Measurements from ENCODE around the gene TIMELESS.
A peak's percentile ranks its signal among the peaks of the same experiment; 100 is the strongest.
"Not testable (repeated sequence)": the region's sequence is repeated elsewhere in the genome, so short reads cannot be mapped to it uniquely, and the experiment has no call there.

Gene TIMELESS

GRCh38 chr12:56448860-56449621 is at the start of gene TIMELESS:
TSS of gene TIMELESS (minus strand) at chr12:56449426. CDS start at chr12:56434170, 15,256 bp downstream.
- DNase-seq = peak; percentile 79

DNA sequence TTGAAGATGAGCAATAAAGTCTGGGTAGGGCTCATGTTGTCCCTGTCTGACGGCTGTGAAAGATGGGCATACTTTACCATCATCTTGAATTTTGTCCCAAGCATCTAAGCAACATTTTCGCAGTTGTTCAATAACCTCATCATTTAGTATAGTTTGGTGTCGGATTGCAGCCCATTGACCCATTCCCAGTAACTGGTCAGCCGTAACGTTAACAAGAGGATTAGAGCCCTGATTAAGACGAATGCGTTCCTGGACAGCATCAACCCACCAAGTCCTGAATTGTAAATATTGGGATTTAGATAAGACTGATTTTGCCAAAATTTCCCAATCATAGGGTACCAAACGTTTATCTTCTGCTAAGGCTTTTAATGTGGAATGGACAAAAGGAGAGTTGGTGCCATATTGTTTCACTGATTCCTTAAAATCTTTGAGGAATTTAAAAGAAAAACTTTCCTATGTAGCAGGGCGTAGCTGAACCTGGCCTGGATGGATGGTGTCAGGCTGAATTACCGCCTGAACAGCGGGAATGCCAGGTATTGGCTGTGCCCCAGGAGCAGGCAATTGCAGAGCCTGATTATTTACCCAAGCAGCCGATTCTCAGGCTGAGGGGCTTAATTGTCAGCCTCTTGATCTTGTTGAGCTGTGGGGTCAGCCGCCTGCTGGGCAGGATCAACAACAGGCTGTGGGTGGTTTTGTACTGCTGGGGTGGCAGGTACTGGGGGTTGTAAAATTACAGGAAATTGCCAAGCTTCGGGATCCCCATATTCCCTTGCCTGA is 49.1 kb upstream of the TIMELESS start:
- DNase-seq = not testable (repeated sequence)

GRCh38 chr12:56496704-56497103 is 47.5 kb upstream of the TIMELESS start:
- DNase-seq = not testable (repeated sequence)

GRCh38 chr12:56494481-56494880 is 45.3 kb upstream of the TIMELESS start:
- DNase-seq = not testable (repeated sequence)

GRCh38 chr12:56494106-56494415 is 44.8 kb upstream of the TIMELESS start:
- DNase-seq = not testable (repeated sequence)

DNA sequence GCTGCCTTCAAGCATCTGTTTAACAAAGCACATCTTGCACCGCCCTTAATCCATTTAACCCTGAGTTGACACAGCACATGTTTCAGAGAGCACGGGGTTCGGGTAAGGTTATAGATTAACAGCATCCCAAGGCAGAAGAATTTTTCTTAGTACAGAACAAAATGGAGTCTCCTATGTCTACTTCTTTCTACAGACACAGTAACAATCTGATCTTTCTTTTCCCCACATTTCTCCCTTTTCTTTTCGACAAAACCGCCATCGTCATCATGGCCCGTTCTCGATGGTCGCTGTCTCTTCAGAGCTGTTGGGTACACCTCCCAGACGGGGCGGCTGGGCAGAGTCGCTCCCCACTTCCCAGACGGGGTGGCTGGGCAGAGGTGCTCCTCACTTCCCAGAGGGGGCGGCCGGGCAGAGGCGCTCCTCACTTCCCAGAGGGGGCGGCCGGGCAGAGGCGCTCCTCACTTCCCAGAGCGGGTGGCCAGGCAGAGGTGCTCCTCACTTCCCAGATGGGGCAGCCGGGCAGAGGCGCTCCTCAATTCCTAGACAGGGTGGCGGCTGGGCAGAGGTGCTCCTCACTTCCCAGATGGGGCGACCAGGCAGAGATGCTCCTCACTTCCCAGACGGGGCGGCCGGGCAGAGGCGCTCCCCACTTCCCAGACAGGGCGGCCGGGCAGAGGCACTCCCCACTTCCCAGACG is 44.3 kb upstream of the TIMELESS start:
- DNase-seq = not testable (repeated sequence)

GRCh38 chr12:56490360-56490759 is 41.1 kb upstream of the TIMELESS start:
- DNase-seq = no peak

GRCh38 chr12:56488041-56488955 is 39.1 kb upstream of the TIMELESS start, which contains the start of gene GLS2:
TSS of gene GLS2 (minus strand) at chr12:56488161. CDS start at chr12:56488118, 43 bp downstream.
- no peak for DNase-seq

DNA sequence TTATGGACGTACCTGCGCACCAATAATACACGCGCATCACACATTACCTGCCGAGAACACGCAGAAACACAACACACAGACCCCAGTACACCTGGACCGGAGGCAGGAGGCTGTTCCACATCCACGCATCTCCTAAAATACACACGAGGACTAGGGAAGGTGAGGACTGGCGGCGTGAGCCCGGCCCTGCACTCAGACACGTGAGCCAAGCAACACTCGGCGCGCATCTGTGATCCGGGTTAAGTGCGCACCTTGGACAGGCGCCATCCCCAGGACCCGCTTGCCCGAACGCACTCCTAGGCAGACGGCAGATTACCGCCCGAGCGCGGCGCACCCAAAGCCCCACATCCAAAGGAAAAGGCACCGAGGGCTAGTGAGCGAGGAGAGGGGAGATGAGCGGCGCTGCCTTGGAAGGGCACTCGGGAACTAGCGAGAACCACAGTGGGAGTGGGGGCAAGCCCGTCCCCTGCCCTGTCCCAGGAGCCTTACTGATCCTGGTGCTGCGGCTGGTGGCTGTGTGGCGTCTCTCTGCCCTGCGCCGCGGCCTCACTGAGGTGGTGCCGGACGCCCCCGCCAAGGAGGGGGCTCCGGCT is 38.3 kb upstream of the TIMELESS start:
- no peak for DNase-seq

DNA sequence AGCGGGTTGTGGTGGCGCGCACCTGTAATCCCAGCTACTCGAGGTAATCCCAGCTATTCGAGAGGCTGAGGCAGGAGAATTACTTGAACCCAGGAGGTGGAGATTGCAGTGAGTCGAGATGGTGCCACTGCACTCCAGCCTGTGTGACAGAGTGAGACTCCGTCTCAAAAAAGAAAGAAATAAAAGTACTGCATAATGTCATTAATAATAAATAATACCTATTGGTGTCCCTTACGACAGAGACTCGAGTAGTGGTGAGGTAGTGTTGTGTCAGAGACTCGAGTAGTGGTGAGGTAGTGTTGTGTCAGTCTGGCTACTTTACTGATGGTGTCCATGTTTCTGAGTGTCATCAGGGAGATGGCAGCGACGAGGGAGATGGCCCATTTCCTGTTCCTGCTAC is 37.5 kb upstream of the TIMELESS start:
- DNase-seq = no peak

DNA sequence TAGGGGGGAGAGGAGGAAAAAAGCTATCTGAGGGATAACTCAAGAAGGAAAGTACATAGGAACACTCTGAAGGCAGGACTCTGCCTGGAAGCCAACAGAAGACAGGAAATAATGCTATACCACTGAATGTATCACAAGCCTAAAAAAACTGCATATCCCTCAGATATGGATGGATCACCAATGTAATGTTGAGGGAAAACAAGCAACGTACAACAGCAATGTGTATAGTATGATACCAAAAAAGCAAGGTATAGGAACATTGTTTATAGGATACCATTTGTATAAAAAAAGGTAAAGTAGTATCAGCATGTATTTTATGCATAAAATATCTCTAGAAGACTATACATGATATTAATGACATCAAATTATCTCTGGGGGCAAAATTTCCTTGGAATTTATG is 35.3 kb upstream of the TIMELESS start:
- DNase-seq = no peak

DNA sequence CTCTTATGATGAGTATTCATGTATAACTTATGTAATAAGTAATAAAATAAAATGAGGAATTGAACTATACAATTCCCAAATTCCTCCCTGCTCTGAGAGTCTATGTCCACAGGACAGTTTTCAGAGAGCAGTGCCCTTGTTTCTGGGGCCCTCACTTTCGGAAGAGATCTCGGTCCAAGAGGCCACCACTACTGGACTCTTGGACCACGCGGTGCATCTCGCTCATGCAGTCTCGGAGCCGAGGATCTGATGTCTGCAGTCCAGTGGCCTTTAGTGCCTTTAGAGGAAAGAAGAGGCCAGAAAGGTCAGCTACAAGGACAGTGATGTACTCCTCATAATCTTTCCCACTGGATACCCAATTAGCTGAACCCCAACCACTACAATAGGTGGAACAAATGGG is 30.4 kb upstream of the TIMELESS start:
- DNase-seq = no peak

GRCh38 chr12:56477521-56478225 is 28.4 kb upstream of the TIMELESS start:
- no peak for DNase-seq

GRCh38 chr12:56476972-56477432 is 27.8 kb upstream of the TIMELESS start:
- DNase-seq = no peak

DNA sequence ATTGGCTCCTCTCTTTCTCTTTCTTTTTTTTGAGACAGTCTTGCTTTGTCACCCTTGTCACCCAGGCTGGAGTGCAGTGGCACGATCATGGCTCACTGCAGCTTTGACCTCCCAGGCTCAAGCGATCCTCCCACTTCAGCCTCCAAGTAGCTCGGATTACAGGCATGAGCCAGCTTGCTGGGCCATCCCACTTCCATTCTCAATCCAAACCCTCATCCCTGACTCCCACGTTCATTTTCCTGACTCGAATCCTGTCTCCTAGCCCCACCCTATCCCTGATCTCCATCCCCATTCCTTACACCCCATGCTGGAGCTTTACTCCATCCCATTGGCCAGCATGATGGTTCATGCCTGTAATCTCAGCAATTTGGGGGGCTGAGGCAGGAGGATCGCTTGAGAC is 26.9 kb upstream of the TIMELESS start:
- DNase-seq = no peak

GRCh38 chr12:56474389-56474788 is 25.2 kb upstream of the TIMELESS start:
- no peak for DNase-seq

GRCh38 chr12:56469007-56469930 is 20.0 kb upstream of the TIMELESS start:
- DNase-seq = no peak

GRCh38 chr12:56468216-56469006 is 19.2 kb upstream of the TIMELESS start, which contains the start of gene SPRYD4:
TSS of gene SPRYD4 (plus strand) at chr12:56468578. CDS start at chr12:56468592, 14 bp downstream.
- peak; percentile 72 for DNase-seq

DNA sequence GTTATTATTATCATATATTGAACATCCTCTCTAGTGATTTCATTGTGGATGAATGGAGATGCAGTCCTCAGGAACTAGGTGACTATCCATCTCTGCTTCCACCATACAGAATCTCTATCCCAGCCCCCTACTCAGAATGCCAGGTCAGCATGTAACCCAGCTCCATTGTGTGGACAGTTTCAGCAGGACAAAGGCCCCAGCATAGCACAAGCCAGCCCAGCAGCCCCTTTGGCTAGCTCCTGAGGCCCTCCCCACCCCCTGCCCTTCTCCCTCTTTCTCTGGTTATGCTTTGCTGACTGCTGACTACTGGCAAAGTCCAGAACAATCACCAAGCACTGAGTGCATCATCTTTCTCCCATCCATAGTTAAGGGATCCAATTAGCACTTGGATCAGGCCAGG is 13.3 kb upstream of the TIMELESS start:
- DNase-seq = no peak
